ENCODE measurements around the gene COL4A6. TPM values are rescaled to one million over a fixed set of nuclear protein-coding genes. Genes with fewer than 3 reads are reported as not detected.

Gene COL4A6
- polyA plus RNA-seq, 3 donors: not detected

DNA sequence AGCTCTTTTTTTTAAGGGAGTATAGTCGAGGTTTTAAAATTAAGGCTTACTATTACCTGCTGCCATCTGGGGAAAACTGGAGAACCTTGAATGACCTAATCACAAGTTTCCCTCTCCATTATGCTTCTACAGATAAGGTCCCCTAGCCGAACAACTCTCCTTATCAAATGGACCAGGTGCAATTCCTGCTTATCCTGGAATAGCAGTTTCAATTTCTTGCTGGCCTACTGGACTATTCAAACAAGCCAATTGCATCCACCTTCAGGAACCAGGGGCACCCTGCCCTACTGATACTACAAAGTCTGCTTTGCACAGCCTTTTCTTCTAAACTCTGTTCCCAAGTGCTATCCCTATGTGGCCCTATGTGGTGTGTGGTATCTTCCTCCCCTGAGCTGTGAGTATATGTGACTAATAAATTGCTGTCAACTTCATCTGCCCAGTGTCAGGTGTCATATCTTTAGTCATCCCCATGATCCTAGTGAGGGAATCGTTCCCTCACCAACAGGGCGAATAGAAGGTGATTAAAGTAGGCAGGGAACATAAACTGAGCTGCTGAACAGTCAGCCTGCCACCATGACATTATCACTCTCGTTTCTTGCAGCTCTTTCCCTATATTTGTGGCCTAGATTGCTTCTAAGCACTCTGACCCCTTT lies 218.1 kb downstream of the COL4A6 start:
- no peaks in the 10 kb centered on the region for H3K9me3 Mint-ChIP-seq
- no peaks in the 10 kb centered on the region for H3K4me1 ChIP-seq (ENCODE audit: control insufficient read depth in 1 of 2, insufficient read depth in 2 of 2, low read length in 2 of 2)
- DNase-seq: no peak
- no peaks in the 10 kb centered on the region for H3K79me2 ChIP-seq (ENCODE audit: insufficient read depth, low read length)
- no peaks in the 10 kb centered on the region for H4K20me1 ChIP-seq (ENCODE audit: insufficient read depth, low read length)
- peaks cover 2% of the 10 kb centered on the region for H3K4me1 Mint-ChIP-seq
- no peak overlapping the region for H3K27ac ChIP-seq (ENCODE audit: low read depth in 1 of 2, low read length in 2 of 2)
- peaks cover 0 to 10% (median 0%) of the 10 kb centered on the region in 3 donors for H3K27me3 Mint-ChIP-seq (ENCODE audit: low read depth in 3 of 3)
- H3K4me3 Mint-ChIP-seq: no peak overlapping the region
- 75% methylated on average over 1 of the region's 5 CpGs for WGBS (ENCODE audit: insufficient coverage)
- intact Hi-C loops (cut with micrococcal nuclease): no loop called here
- H3K36me3 Mint-ChIP-seq: no peaks in the 10 kb centered on the region
- no peak overlapping the region for H3K4me3 ChIP-seq (replicated peaks in 1 of 3; ENCODE audit: low read depth in 2 of 3, low read length in 3 of 3)
- no peak overlapping the region for H3K27ac Mint-ChIP-seq
- peaks cover 0 to 3% of the 10 kb centered on the region in 2 donors for H3K27me3 ChIP-seq (ENCODE audit: control insufficient read depth in 2 of 2, insufficient read depth in 2 of 2, low read length in 2 of 2)
- H3K4me2 ChIP-seq (replicated peaks; ENCODE audit: extremely low read depth, low read length, poor library complexity, severe bottlenecking): no peak overlapping the region
- H2AFZ ChIP-seq (ENCODE audit: insufficient read depth, low read depth, low read length, poor library complexity, severe bottlenecking): no peak overlapping the region
- no peak overlapping the region for H3K9ac ChIP-seq (ENCODE audit: insufficient read depth, low read length, poor library complexity, severe bottlenecking)
- H3K36me3 ChIP-seq (replicated peaks in 1 of 2; ENCODE audit: control insufficient read depth in 1 of 2, insufficient read depth in 2 of 2, low read length in 2 of 2): no peaks in the 10 kb centered on the region
- TF ChIP-seq, protein P1, sequence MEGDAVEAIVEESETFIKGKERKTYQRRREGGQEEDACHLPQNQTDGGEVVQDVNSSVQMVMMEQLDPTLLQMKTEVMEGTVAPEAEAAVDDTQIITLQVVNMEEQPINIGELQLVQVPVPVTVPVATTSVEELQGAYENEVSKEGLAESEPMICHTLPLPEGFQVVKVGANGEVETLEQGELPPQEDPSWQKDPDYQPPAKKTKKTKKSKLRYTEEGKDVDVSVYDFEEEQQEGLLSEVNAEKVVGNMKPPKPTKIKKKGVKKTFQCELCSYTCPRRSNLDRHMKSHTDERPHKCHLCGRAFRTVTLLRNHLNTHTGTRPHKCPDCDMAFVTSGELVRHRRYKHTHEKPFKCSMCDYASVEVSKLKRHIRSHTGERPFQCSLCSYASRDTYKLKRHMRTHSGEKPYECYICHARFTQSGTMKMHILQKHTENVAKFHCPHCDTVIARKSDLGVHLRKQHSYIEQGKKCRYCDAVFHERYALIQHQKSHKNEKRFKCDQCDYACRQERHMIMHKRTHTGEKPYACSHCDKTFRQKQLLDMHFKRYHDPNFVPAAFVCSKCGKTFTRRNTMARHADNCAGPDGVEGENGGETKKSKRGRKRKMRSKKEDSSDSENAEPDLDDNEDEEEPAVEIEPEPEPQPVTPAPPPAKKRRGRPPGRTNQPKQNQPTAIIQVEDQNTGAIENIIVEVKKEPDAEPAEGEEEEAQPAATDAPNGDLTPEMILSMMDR (IDR thresholded peaks at IDR 0.05): no peak
- no peaks in the 10 kb centered on the region for H3K9me3 ChIP-seq (replicated peaks in 1 of 2; ENCODE audit: control insufficient read depth in 1 of 2, insufficient read depth in 1 of 2, low read length in 2 of 2)

- H3K9me3 ChIP-seq (replicated peaks in 1 of 2; ENCODE audit: control insufficient read depth in 1 of 2, insufficient read depth in 1 of 2, low read length in 2 of 2): no peaks in the 10 kb centered on the region
- no peaks in the 10 kb centered on the region for H3K4me1 Mint-ChIP-seq
- intact Hi-C loops (cut with micrococcal nuclease): no loop called here
Observed at GRCh38 chrX:108217876-108218275, 220.3 kb downstream of the COL4A6 start.

More at GRCh38 chrX:108217876-108218275, 220.3 kb downstream of the COL4A6 start:
- DNase-seq: no peak
- H2AFZ ChIP-seq (ENCODE audit: insufficient read depth, low read depth, low read length, poor library complexity, severe bottlenecking): no peak overlapping the region
- Mint-ChIP-seq H3K36me3 (no peaks in the 10 kb centered on the region), H3K27ac (no peak overlapping the region), H3K4me3 (no peak overlapping the region), H3K9me3 (no peaks in the 10 kb centered on the region), H3K27me3 (ENCODE audit: low read depth in 3 of 3) (peaks cover 0 to 9% (median 0%) of the 10 kb centered on the region in 3 donors)
- H3K79me2 ChIP-seq (ENCODE audit: insufficient read depth, low read length): no peaks in the 10 kb centered on the region
- H3K9ac ChIP-seq (ENCODE audit: insufficient read depth, low read length, poor library complexity, severe bottlenecking): no peak overlapping the region
- no peaks in the 10 kb centered on the region for H3K4me1 ChIP-seq (ENCODE audit: control insufficient read depth in 1 of 2, insufficient read depth in 2 of 2, low read length in 2 of 2)
- no peak overlapping the region for H3K4me3 ChIP-seq (replicated peaks in 1 of 3; ENCODE audit: low read depth in 2 of 3, low read length in 3 of 3)
- H3K27me3 ChIP-seq (ENCODE audit: control insufficient read depth in 2 of 2, insufficient read depth in 2 of 2, low read length in 2 of 2): peaks cover 0 to 3% of the 10 kb centered on the region in 2 donors
- no peaks in the 10 kb centered on the region for H4K20me1 ChIP-seq (ENCODE audit: insufficient read depth, low read length)
- H3K27ac ChIP-seq (ENCODE audit: low read depth in 1 of 2, low read length in 2 of 2): no peak overlapping the region
- TF ChIP-seq, protein P1 (IDR thresholded peaks at IDR 0.05): no peak
- WGBS (ENCODE audit: insufficient coverage): no CpG with 5 or more reads among the region's 3 CpGs
- H3K36me3 ChIP-seq (replicated peaks in 1 of 2; ENCODE audit: control insufficient read depth in 1 of 2, insufficient read depth in 2 of 2, low read length in 2 of 2): no peaks in the 10 kb centered on the region
- H3K4me2 ChIP-seq (replicated peaks; ENCODE audit: extremely low read depth, low read length, poor library complexity, severe bottlenecking): no peak overlapping the region

All from CD14-positive monocyte (primary cell).